ENCODE results near the gene QRICH1. TPM values are rescaled to one million over a fixed set of nuclear protein-coding genes. Genes with fewer than 3 reads are reported as not detected.

Gene QRICH1
- total and polyA plus RNA-seq, 10 donors = 35.9 to 127 (median 101) TPM

- intact Hi-C loops (cut with DNase I; ENCODE audit: low total_unique reads) = no loop called here
- TF ChIP-seq POLR2A (IDR thresholded peaks at IDR 0.05) = no peak
- no peak for TF ChIP-seq CTCF (IDR thresholded peaks at IDR 0.05 in 8 of 11, conservative IDR thresholded peaks at IDR 0.05 in 3 of 11)
- no peak for TF ChIP-seq POLR2AphosphoS5 (IDR thresholded peaks at IDR 0.05)
- no peak overlapping the region for H3K27ac ChIP-seq
- H3K27me3 ChIP-seq (replicated peaks in 1 of 7) = no peaks in the 10 kb centered on the region
- no peaks in the 10 kb centered on the region for H3K9me3 ChIP-seq
- no peak overlapping the region for H3K4me3 ChIP-seq
- peaks cover 13 to 25% (median 22%) of the 10 kb centered on the region in 6 donors for H3K4me1 ChIP-seq
- 93 to 96% (median 95%) methylated on average over 8 to 17 of the region's 17 CpGs for WGBS, 5 donors
- no peak for DNase-seq
- H3K36me3 ChIP-seq = peaks cover 0 to 79% (median 41%) of the 10 kb centered on the region in 6 donors
Measured at GRCh38 chr3:49123687-49124086, 29.8 kb upstream of the QRICH1 start.

GRCh38 chr3:49122886-49123545, 29.1 kb upstream of the QRICH1 start:
- 89 to 97% (median 94%) methylated on average over 10 to 17 of the region's 17 CpGs for WGBS, 5 donors
- Histone ChIP-seq H3K36me3 (peaks cover 0 to 79% (median 47%) of the 10 kb centered on the region in 6 donors), H3K4me1 (peaks cover 13 to 32% (median 26%) of the 10 kb centered on the region in 6 donors), H3K9me3 (no peaks in the 10 kb centered on the region), H3K4me3 (no peak overlapping the region), H3K27me3 (replicated peaks in 1 of 7) (no peaks in the 10 kb centered on the region), H3K27ac (no peak overlapping the region)
- DNase-seq = no peak
- intact Hi-C loops (cut with DNase I; ENCODE audit: low total_unique reads) = no loop called here
- peak in 2 of 3 donors; percentile 11 to 21 for TF ChIP-seq POLR2AphosphoS5 (IDR thresholded peaks at IDR 0.05)
- TF ChIP-seq POLR2A (IDR thresholded peaks at IDR 0.05) = no peak
- no peak for TF ChIP-seq CTCF (IDR thresholded peaks at IDR 0.05 in 8 of 11, conservative IDR thresholded peaks at IDR 0.05 in 3 of 11)

- no peaks in the 10 kb centered on the region for H3K27me3 ChIP-seq (replicated peaks in 1 of 7)
- DNase-seq = no peak
- intact Hi-C loops (cut with DNase I; ENCODE audit: low total_unique reads) = no loop called here
- H3K9me3 ChIP-seq = no peaks in the 10 kb centered on the region
- no peak overlapping the region for H3K4me3 ChIP-seq
- H3K27ac ChIP-seq = no peak overlapping the region
- TF ChIP-seq POLR2A (IDR thresholded peaks at IDR 0.05) = no peak
- H3K4me1 ChIP-seq = peaks cover 13 to 38% (median 27%) of the 10 kb centered on the region in 6 donors
- WGBS, 5 donors = 80 to 92% (median 90%) methylated on average over 7 of the region's 7 CpGs
- peaks cover under 1 to 79% (median 53%) of the 10 kb centered on the region in 6 donors for H3K36me3 ChIP-seq
Measured at GRCh38 chr3:49122451-49122850, 28.6 kb upstream of the QRICH1 start.

GRCh38 chr3:49122022-49122421, 28.2 kb upstream of the QRICH1 start:
- 94 to 100% (median 98%) methylated on average over 5 to 12 of the region's 12 CpGs for WGBS, 5 donors
- Histone ChIP-seq H3K27ac (peak overlapping the region in 2 of 8 donors; percentile 96 to 98), H3K36me3 (peaks cover 5 to 79% (median 57%) of the 10 kb centered on the region in 6 donors), H3K9me3 (no peaks in the 10 kb centered on the region), H3K4me1 (peaks cover 13 to 38% (median 28%) of the 10 kb centered on the region in 6 donors), H3K27me3 (replicated peaks in 1 of 7) (no peaks in the 10 kb centered on the region), H3K4me3 (no peak overlapping the region)
- intact Hi-C loops (cut with DNase I; ENCODE audit: low total_unique reads) = no loop called here
- TF ChIP-seq POLR2A (IDR thresholded peaks at IDR 0.05) (no peak), CTCF (IDR thresholded peaks at IDR 0.05 in 8 of 11, conservative IDR thresholded peaks at IDR 0.05 in 3 of 11) (no peak), POLR2AphosphoS5 (IDR thresholded peaks at IDR 0.05) (no peak)
- DNase-seq = no peak
